Hepatocyte (in vitro differentiated cells): Measurements from ENCODE around the gene CACNA1C.

Experiments
- CTCF ChIP-seq: fragments of 200-600 bp; sonication (generic); IDR thresholded peaks from 2 replicates; pipeline ENCODE4 v1.5.1; 2016; ENCODE audit warnings: antibody characterized with exemption, mild to moderate bottlenecking; ENCODE audit not compliant: poor library complexity
- EZH2phosphoT487 ChIP-seq: fragments of 200-600 bp; sonication (generic); IDR thresholded peaks from one replicate; pipeline ENCODE4 v1.6.1; 2018; ENCODE audit warnings: antibody characterized with exemption, mild to moderate bottlenecking, low read depth, moderate library complexity; ENCODE audit not compliant: unreplicated experiment, severe bottlenecking

- TF ChIP-seq CTCF, result no peak
- TF ChIP-seq EZH2phosphoT487, result no peak
Measured at GRCh38 chr12:2171672-2172426, 119.1 kb downstream of the CACNA1C start.
